HCT116 (cell line): ENCODE data around the gene DENND1A.

Experiments used
- CTCF ChIP-seq, 3 experiments: fragments of 200-600 bp in 1 of 3; sonication (generic) in 1 of 3; IDR thresholded peaks in 2 of 3; conservative IDR thresholded peaks in 1 of 3; 2 replicates each; pipeline ENCODE4 v1.5.1; 2012 to 2017; ENCODE audit warnings: low read depth in 2 of 3, low read length in 2 of 3, antibody characterized with exemption in 1 of 3, borderline replicate concordance in 1 of 3, control low read depth in 1 of 3, mild to moderate bottlenecking in 1 of 3, mixed read lengths in 1 of 3, mixed run types in 1 of 3, moderate library complexity in 1 of 3; ENCODE audit not compliant: insufficient read depth in 1 of 3
- REST ChIP-seq: IDR thresholded peaks from 2 replicates; pipeline ENCODE4 v1.6.1; 2012; ENCODE audit warnings: low read depth

DNA sequence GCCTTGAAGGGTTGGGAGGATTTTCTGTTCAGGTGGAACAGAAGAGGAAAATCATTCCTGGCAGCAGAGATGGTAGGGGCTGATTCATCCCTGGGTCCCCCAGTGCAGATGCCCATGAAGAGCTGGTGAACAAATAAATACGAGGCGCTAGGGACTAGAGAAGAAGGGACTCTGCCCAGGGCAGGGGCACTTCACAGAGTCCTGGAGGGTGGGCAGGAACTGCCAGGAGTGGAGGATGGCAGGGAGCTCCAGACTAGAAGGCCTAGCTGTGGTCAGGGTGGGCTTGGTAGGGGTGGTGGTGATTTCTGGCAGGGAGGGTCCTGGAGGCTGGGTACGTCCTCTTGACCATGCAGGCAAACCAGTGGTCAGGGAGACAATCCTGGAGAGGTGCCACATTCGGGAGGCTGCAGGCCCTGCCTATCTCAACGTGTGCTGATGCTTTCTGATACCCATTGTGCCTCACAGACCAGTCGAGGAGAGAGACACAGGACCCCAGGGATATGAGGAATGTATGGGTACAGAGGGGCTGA, 504.0 kb downstream of the DENND1A start:
- TF ChIP-seq CTCF (IDR thresholded peaks at IDR 0.05 in 2 of 3, conservative IDR thresholded peaks at IDR 0.05 in 1 of 3; ENCODE audit: borderline replicate concordance in 1 of 3, insufficient read depth in 1 of 3, low read depth in 2 of 3, low read length in 2 of 3): no peak
- no peak for TF ChIP-seq REST
